HPDE6-E6E7 (cell line): ENCODE results near the gene NECTIN4.
"Not testable (repeated sequence)": the region's sequence is repeated elsewhere in the genome, so short reads cannot be mapped to it uniquely, and the experiment has no call there.

ENCODE experiments used
- DNase-seq: peaks from one replicate; pipeline ENCODE4 v3.0.0; 2011; ENCODE audit warnings: missing footprints; ENCODE audit errors: extremely low spot score

The NECTIN4 gene

GRCh38 chr1:161082996-161083747 is 6.2 kb downstream of the NECTIN4 start:
- peak; percentile 95 for DNase-seq

- DNase-seq = no peak
Measured at GRCh38 chr1:161082483-161082882, 6.9 kb downstream of the NECTIN4 start.

GRCh38 chr1:161081519-161081918 is 7.8 kb downstream of the NECTIN4 start:
- DNase-seq = no peak

GRCh38 chr1:161080441-161081405 is 8.6 kb downstream of the NECTIN4 start:
- no peak for DNase-seq

GRCh38 chr1:161079436-161080110 is 9.8 kb downstream of the NECTIN4 start:
- no peak for DNase-seq

GRCh38 chr1:161077426-161077825 is 11.9 kb downstream of the NECTIN4 start:
- DNase-seq = no peak

- DNase-seq = no peak
Measured at GRCh38 chr1:161076410-161076809, 12.9 kb downstream of the NECTIN4 start.

GRCh38 chr1:161074676-161075368 is 14.5 kb downstream of the NECTIN4 start:
- DNase-seq = peak; percentile 99

GRCh38 chr1:161073474-161074121 is 15.8 kb downstream of the NECTIN4 start:
- peak; percentile 85 for DNase-seq

- no peak for DNase-seq
Measured at GRCh38 chr1:161072751-161073449, 16.5 kb downstream of the NECTIN4 start.

- peak; percentile 48 for DNase-seq
Measured at GRCh38 chr1:161071886-161072371, 17.4 kb downstream of the NECTIN4 start.

GRCh38 chr1:161070761-161071160 is 18.6 kb downstream of the NECTIN4 start:
- DNase-seq = no peak

GRCh38 chr1:161069731-161070270 is 19.6 kb downstream of the NECTIN4 start, which contains the start of gene ARHGAP30:
TSS of gene ARHGAP30 (minus strand) at chr1:161069891. CDS start at chr1:161069624, 267 bp downstream.
- DNase-seq = no peak

GRCh38 chr1:161069241-161069640 is 20.1 kb downstream of the NECTIN4 start:
- DNase-seq = no peak

GRCh38 chr1:161068306-161069234 is 20.8 kb downstream of the NECTIN4 start:
- no peak for DNase-seq

GRCh38 chr1:161066694-161067093 is 22.7 kb downstream of the NECTIN4 start:
- DNase-seq = no peak

- DNase-seq = not testable (repeated sequence)
Measured at GRCh38 chr1:161065681-161066080, 23.7 kb downstream of the NECTIN4 start.

GRCh38 chr1:161063936-161064335 is 25.4 kb downstream of the NECTIN4 start:
- DNase-seq = not testable (repeated sequence)

- DNase-seq = no peak
Measured at GRCh38 chr1:161061419-161061818, 27.9 kb downstream of the NECTIN4 start.
